K562 (cell line): Measurements from ENCODE around the gene PIN1. TPM values are rescaled to one million over a fixed set of nuclear protein-coding genes. Genes with fewer than 3 reads are reported as not detected.

Experiments used
- CBX3 ChIP-seq, 2 experiments: IDR thresholded peaks; 1 replicate in 1 of 2; 2 replicates in 1 of 2; pipeline ENCODE4 v1.6.1; 2012; ENCODE audit warnings: inconsistent platforms in 2 of 2, low read length in 2 of 2, borderline replicate concordance in 1 of 2, control low read depth in 1 of 2
- EGR1 ChIP-seq: fragments of 450-650 bp; conservative IDR thresholded peaks from 2 replicates; pipeline ENCODE4 v1.6.1; 2017; ENCODE audit warnings: mild to moderate bottlenecking
- HDAC1 ChIP-seq, 2 experiments: fragments of 450-650 bp; IDR thresholded peaks; 2 replicates each; pipeline ENCODE4 v1.6.1; 2016 to 2017; ENCODE audit warnings: inconsistent platforms in 1 of 2, mild to moderate bottlenecking in 1 of 2, moderate library complexity in 1 of 2
- HDAC2 ChIP-seq: fragments of 450-650 bp; IDR thresholded peaks from 2 replicates; pipeline ENCODE4 v1.6.1; 2016; ENCODE audit warnings: mild to moderate bottlenecking
- HMGN3 ChIP-seq: IDR thresholded peaks from 2 replicates; pipeline ENCODE4 v1.6.1; 2011; ENCODE audit warnings: borderline replicate concordance, low read depth, mild to moderate bottlenecking, mixed read lengths, low read length; ENCODE audit not compliant: insufficient read length; ENCODE audit errors: extremely low read depth
- KDM2B ChIP-seq: fragments of 250-450 bp; sonication (Bioruptor Pico); IDR thresholded peaks from 2 replicates; pipeline ENCODE4 v1.8.0; 2021; ENCODE audit warnings: mild to moderate bottlenecking, moderate library complexity
- MCM3 ChIP-seq: fragments of 450-650 bp; IDR thresholded peaks from 2 replicates; pipeline ENCODE4 v1.6.1; 2016
- MYC ChIP-seq, 2 experiments: fragments of 250-450 bp in 1 of 2; sonication (Bioruptor Pico) in 1 of 2; IDR thresholded peaks; 2 replicates each; pipeline versions ENCODE4 v1.5.1 to v1.6.1; 2012 to 2021; ENCODE audit warnings: low read depth in 2 of 2, borderline replicate concordance in 1 of 2, improper control_type of control experiment in 1 of 2, low read length in 1 of 2, mild to moderate bottlenecking in 1 of 2, moderate library complexity in 1 of 2
- NONO ChIP-seq, 2 experiments: fragments of 200-400 bp in 1 of 2; fragments of 450-650 bp in 1 of 2; formaldehyde crosslinking in 1 of 2; IDR thresholded peaks; 2 replicates each; pipeline ENCODE4 v1.6.1; 2017; ENCODE audit warnings: low read depth in 2 of 2, mild to moderate bottlenecking in 2 of 2, moderate library complexity in 2 of 2, low read length in 1 of 2
- RBM14 ChIP-seq: fragments of 200-400 bp; formaldehyde crosslinking; IDR thresholded peaks from 2 replicates; pipeline ENCODE4 v1.6.1; 2018; ENCODE audit warnings: low read depth, mild to moderate bottlenecking, low read length, moderate library complexity, borderline replicate concordance; ENCODE audit not compliant: insufficient read depth
- RBM15 ChIP-seq: fragments of 200-400 bp; formaldehyde crosslinking; IDR thresholded peaks from 2 replicates; pipeline ENCODE4 v1.6.1; 2018; ENCODE audit warnings: mild to moderate bottlenecking, low read length, moderate library complexity; ENCODE audit not compliant: insufficient read depth
- RCOR1 ChIP-seq, 2 experiments: IDR thresholded peaks; 2 replicates each; pipeline ENCODE4 v1.6.1; 2012; ENCODE audit warnings: low read depth in 2 of 2, low read length in 2 of 2, borderline replicate concordance in 1 of 2, improper control_type of control experiment in 1 of 2
- SMAD4 ChIP-seq: fragments of 250-450 bp; sonication (Bioruptor Pico); conservative IDR thresholded peaks from 2 replicates; pipeline ENCODE4 v1.8.0; 2021; ENCODE audit warnings: inconsistent platforms, mild to moderate bottlenecking, moderate library complexity
- TAF15 ChIP-seq: fragments of 200-400 bp; formaldehyde crosslinking; IDR thresholded peaks from 2 replicates; pipeline ENCODE4 v1.6.1; 2017; ENCODE audit warnings: mild to moderate bottlenecking, low read depth, low read length, moderate library complexity
- ZBTB7A ChIP-seq: IDR thresholded peaks from 2 replicates; pipeline ENCODE4 v1.6.1; 2011; ENCODE audit warnings: low read depth, mild to moderate bottlenecking, low read length, moderate library complexity, borderline replicate concordance; ENCODE audit not compliant: control insufficient read depth
- ZEB2 ChIP-seq: fragments of 450-650 bp; IDR thresholded peaks from 2 replicates; pipeline ENCODE4 v1.6.1; 2016
- ZFP30 ChIP-seq: fragments of 250-450 bp; sonication (Bioruptor Pico); IDR thresholded peaks from 2 replicates; pipeline ENCODE4 v1.8.0; 2022; ENCODE audit warnings: moderate library complexity, mild to moderate bottlenecking, inconsistent platforms, borderline replicate concordance
- polyA plus RNA-seq, 8 experiments: library from polyadenylated mRNA; depleted of rRNA in 4 of 8; stranded (reverse) in 5 of 8; unstranded in 3 of 8; fragments of >200 nt; fragmentation: Nextera tagmentation in 2 of 8; fragmentation: Illumina TruSeq in 1 of 8; extraction: Ambion mirVana in 2 of 8; extraction: Trizol in 1 of 8; gene quantifications; 2 replicates each; pipeline versions ENCODE4 v1.2.1 to v1.2.3, GENCODE V29; 2011 to 2014; ENCODE audit warnings: inconsistent platforms in 1 of 8, missing spikeins in 1 of 8
- total RNA-seq, 7 experiments: library from RNA; depleted of rRNA in 6 of 7; stranded (reverse); fragments of >200 nt in 6 of 7; fragmentation: Illumina TruSeq in 2 of 7; extraction: Trizol in 2 of 7; gene quantifications; 2 replicates each; pipeline versions ENCODE4 v1.2.1 to v1.2.3, GENCODE V29; 2011 to 2021; ENCODE audit warnings: low replicate concordance in 1 of 7
- TF ChIP-seq, protein P1 (sequence below), 2 experiments: IDR thresholded peaks; 2 replicates each; pipeline ENCODE4 v1.6.1; 2011; ENCODE audit warnings: borderline replicate concordance in 1 of 2, control low read depth in 1 of 2, low read depth in 1 of 2, low read length in 1 of 2, mild to moderate bottlenecking in 1 of 2, mixed read lengths in 1 of 2, moderate library complexity in 1 of 2; ENCODE audit not compliant: insufficient read depth in 1 of 2, insufficient read length in 1 of 2, poor library complexity in 1 of 2, severe bottlenecking in 1 of 2; ENCODE audit errors: extremely low read depth in 1 of 2
- TF ChIP-seq, protein P2 (sequence below): fragments of 250-450 bp; sonication (Bioruptor Pico); IDR thresholded peaks from 2 replicates; pipeline ENCODE4 v1.4.0; 2020

The PIN1 gene
- total and polyA plus RNA-seq, 9 of the 15 experiments (the other 6 are each of a cell fraction or from before 2014, with no cell fraction given): 1.6 to 178 (median 42.5) TPM

DNA sequence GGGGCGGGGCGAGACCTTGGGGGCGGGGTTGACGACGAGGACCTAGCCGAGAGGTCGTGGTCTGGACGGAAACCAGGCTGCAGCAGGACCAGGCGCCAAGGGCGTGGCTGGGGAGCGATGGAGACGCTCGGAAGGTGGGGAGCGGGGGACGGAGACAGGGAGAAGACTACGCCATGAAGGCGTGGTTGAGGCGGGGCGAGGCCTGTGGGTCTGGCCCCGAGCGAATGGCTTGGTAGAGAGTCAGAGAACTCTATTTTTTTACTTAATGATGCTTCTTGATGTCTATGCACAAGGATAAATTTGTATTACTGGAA is 15.6 kb upstream of the PIN1 start (continued):
- TF ChIP-seq ZBTB7A (peak; percentile 38; the same call in 1 of the 2 replicates), ZEB2 (no peak), MYC (IDR thresholded peaks at IDR 0.05; ENCODE audit: low read depth, low read length) (peak; percentile 44; the same call in 1 of the 2 replicates), MYC (CRISPR knock-in tag; IDR thresholded peaks at IDR 0.05; ENCODE audit: borderline replicate concordance, low read depth) (no peak), HDAC1 (IDR thresholded peaks at IDR 0.05) (0 out of 4 replicates have a peak, but pooled peaks of 1 of the 2 experiments have one; percentile 30), CBX3 (IDR thresholded peaks at IDR 0.05; ENCODE audit: borderline replicate concordance in 1 of 2, low read length in 2 of 2) (peak in 1 of 2 experiments; percentile 42; a peak in 1 of 3 replicates), MCM3 (no peak), EGR1 (0 out of 2 replicates have a peak, but pooled peaks have one; percentile 9), RBM14 (no peak), RCOR1 (IDR thresholded peaks at IDR 0.05; ENCODE audit: borderline replicate concordance in 1 of 2, low read depth in 2 of 2, low read length in 2 of 2) (peak; percentile 21 to 98; a peak in 2 of 4 replicates), TAF15 (no peak), RBM15 (no peak), NONO (IDR thresholded peaks at IDR 0.05; ENCODE audit: low read depth in 2 of 2, low read length in 1 of 2) (no peak), KDM2B (no peak), ZFP30 (CRISPR knock-in tag) (no peak), HMGN3 (peak; percentile 43), HDAC2 (peak; percentile 79), SMAD4 (peak; percentile 60; the same call in 1 of the 2 replicates)
- TF ChIP-seq, protein P1, sequence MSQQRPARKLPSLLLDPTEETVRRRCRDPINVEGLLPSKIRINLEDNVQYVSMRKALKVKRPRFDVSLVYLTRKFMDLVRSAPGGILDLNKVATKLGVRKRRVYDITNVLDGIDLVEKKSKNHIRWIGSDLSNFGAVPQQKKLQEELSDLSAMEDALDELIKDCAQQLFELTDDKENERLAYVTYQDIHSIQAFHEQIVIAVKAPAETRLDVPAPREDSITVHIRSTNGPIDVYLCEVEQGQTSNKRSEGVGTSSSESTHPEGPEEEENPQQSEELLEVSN (IDR thresholded peaks at IDR 0.05; ENCODE audit: borderline replicate concordance in 1 of 2, extremely low read depth in 1 of 2, insufficient read depth in 1 of 2, insufficient read length in 1 of 2, low read depth in 1 of 2, low read length in 1 of 2, poor library complexity in 1 of 2, severe bottlenecking in 1 of 2): peak in 1 of 2 experiments; percentile 41
- TF ChIP-seq, protein P2, sequence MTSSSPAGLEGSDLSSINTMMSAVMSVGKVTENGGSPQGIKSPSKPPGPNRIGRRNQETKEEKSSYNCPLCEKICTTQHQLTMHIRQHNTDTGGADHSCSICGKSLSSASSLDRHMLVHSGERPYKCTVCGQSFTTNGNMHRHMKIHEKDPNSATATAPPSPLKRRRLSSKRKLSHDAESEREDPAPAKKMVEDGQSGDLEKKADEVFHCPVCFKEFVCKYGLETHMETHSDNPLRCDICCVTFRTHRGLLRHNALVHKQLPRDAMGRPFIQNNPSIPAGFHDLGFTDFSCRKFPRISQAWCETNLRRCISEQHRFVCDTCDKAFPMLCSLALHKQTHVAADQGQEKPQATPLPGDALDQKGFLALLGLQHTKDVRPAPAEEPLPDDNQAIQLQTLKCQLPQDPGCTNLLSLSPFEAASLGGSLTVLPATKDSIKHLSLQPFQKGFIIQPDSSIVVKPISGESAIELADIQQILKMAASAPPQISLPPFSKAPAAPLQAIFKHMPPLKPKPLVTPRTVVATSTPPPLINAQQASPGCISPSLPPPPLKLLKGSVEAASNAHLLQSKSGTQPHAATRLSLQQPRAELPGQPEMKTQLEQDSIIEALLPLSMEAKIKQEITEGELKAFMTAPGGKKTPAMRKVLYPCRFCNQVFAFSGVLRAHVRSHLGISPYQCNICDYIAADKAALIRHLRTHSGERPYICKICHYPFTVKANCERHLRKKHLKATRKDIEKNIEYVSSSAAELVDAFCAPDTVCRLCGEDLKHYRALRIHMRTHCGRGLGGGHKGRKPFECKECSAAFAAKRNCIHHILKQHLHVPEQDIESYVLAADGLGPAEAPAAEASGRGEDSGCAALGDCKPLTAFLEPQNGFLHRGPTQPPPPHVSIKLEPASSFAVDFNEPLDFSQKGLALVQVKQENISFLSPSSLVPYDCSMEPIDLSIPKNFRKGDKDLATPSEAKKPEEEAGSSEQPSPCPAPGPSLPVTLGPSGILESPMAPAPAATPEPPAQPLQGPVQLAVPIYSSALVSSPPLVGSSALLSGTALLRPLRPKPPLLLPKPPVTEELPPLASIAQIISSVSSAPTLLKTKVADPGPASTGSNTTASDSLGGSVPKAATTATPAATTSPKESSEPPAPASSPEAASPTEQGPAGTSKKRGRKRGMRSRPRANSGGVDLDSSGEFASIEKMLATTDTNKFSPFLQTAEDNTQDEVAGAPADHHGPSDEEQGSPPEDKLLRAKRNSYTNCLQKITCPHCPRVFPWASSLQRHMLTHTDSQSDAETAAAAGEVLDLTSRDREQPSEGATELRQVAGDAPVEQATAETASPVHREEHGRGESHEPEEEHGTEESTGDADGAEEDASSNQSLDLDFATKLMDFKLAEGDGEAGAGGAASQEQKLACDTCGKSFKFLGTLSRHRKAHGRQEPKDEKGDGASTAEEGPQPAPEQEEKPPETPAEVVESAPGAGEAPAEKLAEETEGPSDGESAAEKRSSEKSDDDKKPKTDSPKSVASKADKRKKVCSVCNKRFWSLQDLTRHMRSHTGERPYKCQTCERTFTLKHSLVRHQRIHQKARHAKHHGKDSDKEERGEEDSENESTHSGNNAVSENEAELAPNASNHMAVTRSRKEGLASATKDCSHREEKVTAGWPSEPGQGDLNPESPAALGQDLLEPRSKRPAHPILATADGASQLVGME: 0 out of 2 replicates have a peak, but pooled peaks have one; percentile 55
